ENCODE data around the gene CHRNB1.

DNA sequence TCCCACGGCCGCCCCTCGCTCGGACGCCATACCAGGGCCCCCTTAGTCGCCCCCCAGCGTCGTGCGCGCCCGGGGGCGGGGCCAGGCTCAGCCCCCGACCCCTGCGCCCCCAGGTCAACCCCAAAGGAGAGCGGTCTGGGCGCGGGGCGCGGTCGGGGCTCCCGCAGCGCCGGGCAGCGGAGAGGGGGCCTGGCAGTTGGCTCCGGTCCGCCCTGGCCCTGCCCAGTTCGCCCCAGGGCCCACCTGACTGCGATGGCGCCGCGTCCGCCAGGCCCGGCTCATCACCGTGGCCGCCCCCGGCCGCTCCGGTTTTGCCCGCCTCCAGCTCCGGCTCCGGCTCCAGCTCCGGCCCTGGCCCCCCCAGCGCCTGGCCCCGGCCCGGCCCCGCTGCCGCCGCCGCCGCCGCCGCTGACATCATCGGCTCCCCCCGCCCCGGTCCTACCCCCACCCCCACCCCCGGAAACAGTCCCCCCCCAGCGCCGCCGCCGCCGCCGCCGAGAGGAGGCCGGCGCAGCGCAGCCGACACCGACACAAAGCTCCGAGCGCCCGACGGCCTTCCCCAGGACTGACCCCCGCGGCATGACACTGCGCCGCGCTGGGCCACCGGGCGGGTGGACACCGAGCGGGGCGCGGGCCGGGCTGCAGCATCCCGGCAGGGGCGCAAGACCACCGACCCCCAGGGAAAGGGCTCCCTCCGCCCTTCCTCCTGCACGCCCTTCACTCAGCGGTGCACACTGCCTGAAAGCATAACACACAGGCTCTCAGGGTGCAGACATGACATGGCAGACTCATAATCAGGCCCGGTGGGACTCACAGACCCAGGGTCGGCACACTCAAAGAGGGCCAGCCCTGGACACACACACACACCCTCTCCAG is 34.6 kb downstream of the CHRNB1 start, which contains the start of gene ZBTB4:
- TF ChIP-seq, protein P1, sequence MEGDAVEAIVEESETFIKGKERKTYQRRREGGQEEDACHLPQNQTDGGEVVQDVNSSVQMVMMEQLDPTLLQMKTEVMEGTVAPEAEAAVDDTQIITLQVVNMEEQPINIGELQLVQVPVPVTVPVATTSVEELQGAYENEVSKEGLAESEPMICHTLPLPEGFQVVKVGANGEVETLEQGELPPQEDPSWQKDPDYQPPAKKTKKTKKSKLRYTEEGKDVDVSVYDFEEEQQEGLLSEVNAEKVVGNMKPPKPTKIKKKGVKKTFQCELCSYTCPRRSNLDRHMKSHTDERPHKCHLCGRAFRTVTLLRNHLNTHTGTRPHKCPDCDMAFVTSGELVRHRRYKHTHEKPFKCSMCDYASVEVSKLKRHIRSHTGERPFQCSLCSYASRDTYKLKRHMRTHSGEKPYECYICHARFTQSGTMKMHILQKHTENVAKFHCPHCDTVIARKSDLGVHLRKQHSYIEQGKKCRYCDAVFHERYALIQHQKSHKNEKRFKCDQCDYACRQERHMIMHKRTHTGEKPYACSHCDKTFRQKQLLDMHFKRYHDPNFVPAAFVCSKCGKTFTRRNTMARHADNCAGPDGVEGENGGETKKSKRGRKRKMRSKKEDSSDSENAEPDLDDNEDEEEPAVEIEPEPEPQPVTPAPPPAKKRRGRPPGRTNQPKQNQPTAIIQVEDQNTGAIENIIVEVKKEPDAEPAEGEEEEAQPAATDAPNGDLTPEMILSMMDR (IDR thresholded peaks at IDR 0.05): no peak
- TF ChIP-seq POLR2A (IDR thresholded peaks at IDR 0.05): peak in 1 of 2 donors; percentile 0

Data from lower leg skin (tissue), 3 donors.